B cell (primary cell): ENCODE results near the gene GRID1.

Source experiments
- CTCF ChIP-seq: fragments of 200-600 bp; IDR thresholded peaks from one replicate; pipeline ENCODE4 v1.8.0; 2022; ENCODE audit warnings: antibody characterized with exemption, mild to moderate bottlenecking
- EZH2 ChIP-seq: IDR thresholded peaks from 2 replicates; pipeline ENCODE4 v1.6.1; 2012; ENCODE audit warnings: borderline replicate concordance, low read depth, mild to moderate bottlenecking, moderate library complexity, low read length; ENCODE audit not compliant: insufficient read depth, poor library complexity, severe bottlenecking

GRCh38 chr10:85623342-85623741 is 743.3 kb downstream of the GRID1 start:
- TF ChIP-seq CTCF (no peak), EZH2 (no peak)
